ENCODE results near the gene CCDC7.
A peak's percentile ranks its signal among the peaks of the same experiment; 100 is the strongest.

CCDC7 gene

DNA sequence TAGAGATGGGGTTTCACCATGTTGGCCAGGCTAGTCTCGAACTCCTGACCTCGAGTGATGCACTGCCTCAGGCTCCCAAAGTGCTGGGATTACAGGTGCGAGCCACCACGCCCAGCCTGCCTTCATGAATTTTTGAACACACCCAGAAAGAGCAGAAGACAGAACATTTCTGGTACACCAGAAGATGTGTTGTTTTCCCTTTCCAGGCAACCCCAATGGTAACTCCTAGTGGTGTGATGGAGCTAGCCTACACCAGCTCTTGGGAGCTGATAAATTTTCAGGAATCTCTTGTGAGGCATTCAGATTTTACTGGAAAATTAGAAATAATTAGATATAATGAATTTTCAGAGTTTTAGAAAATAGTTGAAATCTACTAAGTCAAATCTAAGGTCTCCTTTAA lies 904 bp upstream of the CCDC7 start:
- Histone ChIP-seq H3K18ac (ENCODE audit: low read length) (no peak overlapping the region), H3K4me2 (ENCODE audit: low read length) (no peak overlapping the region), H3K79me1 (ENCODE audit: low read length) (peaks cover 8% of the 10 kb centered on the region), H3K23ac (ENCODE audit: low read length) (no peak overlapping the region), H3K36me3 (ENCODE audit: control insufficient read depth in 1 of 2, insufficient read depth in 2 of 2, low read length in 2 of 2) (no peaks in the 10 kb centered on the region), H4K8ac (ENCODE audit: low read depth, low read length) (no peak overlapping the region), H2BK5ac (ENCODE audit: low read depth, low read length, poor library complexity) (no peak overlapping the region), H2AFZ (ENCODE audit: insufficient read depth, low read length, poor library complexity) (no peak overlapping the region), H3K79me2 (ENCODE audit: control insufficient read depth, insufficient read depth, low read length, poor library complexity) (peaks cover 7% of the 10 kb centered on the region), H3K9me3 (ENCODE audit: insufficient read depth, low read depth, low read length) (no peaks in the 10 kb centered on the region), H3K27ac (ENCODE audit: low read depth, low read length) (no peak overlapping the region), H2BK12ac (ENCODE audit: low read length) (no peak overlapping the region), H3K9ac (ENCODE audit: low read length) (no peak overlapping the region), H3K27me3 (ENCODE audit: insufficient read depth, low read length) (no peaks in the 10 kb centered on the region), H4K91ac (ENCODE audit: low read depth, low read length) (no peak overlapping the region), H2BK120ac (ENCODE audit: insufficient read depth, low read length, poor library complexity) (no peak overlapping the region), H2AK5ac (ENCODE audit: low read length) (no peak overlapping the region), H4K12ac (ENCODE audit: low read depth, low read length) (no peak overlapping the region), H3K4me1 (ENCODE audit: control insufficient read depth in 1 of 2, insufficient read depth in 2 of 2, low read length in 2 of 2) (no peaks in the 10 kb centered on the region), H3K14ac (ENCODE audit: low read length) (no peak overlapping the region), H3K4ac (ENCODE audit: low read depth, low read length) (no peak overlapping the region), H3K4me3 (ENCODE audit: low read depth, low read length) (no peak overlapping the region)
- no peak for DNase-seq
- no CpG with 5 or more reads among the region's 4 CpGs for WGBS (ENCODE audit: extremely low coverage, insufficient coverage, insufficient read length)

GRCh38 chr10:32446536-32447406 lies 831 bp downstream of the CCDC7 start:
- Histone ChIP-seq H3K14ac (ENCODE audit: low read length) (peak overlapping the region; percentile 50), H3K27me3 (ENCODE audit: insufficient read depth, low read length) (no peaks in the 10 kb centered on the region), H4K91ac (ENCODE audit: low read depth, low read length) (peak overlapping the region; percentile 87), H3K36me3 (ENCODE audit: control insufficient read depth in 1 of 2, insufficient read depth in 2 of 2, low read length in 2 of 2) (no peaks in the 10 kb centered on the region), H3K27ac (ENCODE audit: low read depth, low read length) (peak overlapping the region; percentile 92), H2AFZ (ENCODE audit: insufficient read depth, low read length, poor library complexity) (peak overlapping the region; percentile 74), H2AK5ac (ENCODE audit: low read length) (no peak overlapping the region), H2BK120ac (ENCODE audit: insufficient read depth, low read length, poor library complexity) (peak overlapping the region; percentile 86), H3K79me2 (ENCODE audit: control insufficient read depth, insufficient read depth, low read length, poor library complexity) (peaks cover 7% of the 10 kb centered on the region), H3K9me3 (ENCODE audit: insufficient read depth, low read depth, low read length) (no peaks in the 10 kb centered on the region), H3K18ac (ENCODE audit: low read length) (peak overlapping the region; percentile 51), H4K8ac (ENCODE audit: low read depth, low read length) (peak overlapping the region; percentile 90), H3K9ac (ENCODE audit: low read length) (peak overlapping the region; percentile 11), H3K79me1 (ENCODE audit: low read length) (peaks cover 8% of the 10 kb centered on the region), H3K4me1 (ENCODE audit: control insufficient read depth in 1 of 2, insufficient read depth in 2 of 2, low read length in 2 of 2) (no peaks in the 10 kb centered on the region), H2BK5ac (ENCODE audit: low read depth, low read length, poor library complexity) (peak overlapping the region; percentile 74), H3K4ac (ENCODE audit: low read depth, low read length) (peak overlapping the region; percentile 4), H2BK12ac (ENCODE audit: low read length) (no peak overlapping the region), H3K4me3 (ENCODE audit: low read depth, low read length) (peak overlapping the region; percentile 58), H3K23ac (ENCODE audit: low read length) (no peak overlapping the region), H3K4me2 (ENCODE audit: low read length) (peak overlapping the region; percentile 59), H4K12ac (ENCODE audit: low read depth, low read length) (peak overlapping the region; percentile 86)
- DNase-seq: peak; percentile 0 to 48
- WGBS (ENCODE audit: extremely low coverage, insufficient coverage, insufficient read length): no CpG with 5 or more reads among the region's 18 CpGs

GRCh38 chr10:32454148-32454547 lies 8.2 kb downstream of the CCDC7 start:
- H3K9me3 ChIP-seq (ENCODE audit: insufficient read depth, low read depth, low read length): no peaks in the 10 kb centered on the region
- WGBS (ENCODE audit: extremely low coverage, insufficient coverage, insufficient read length): no CpG with 5 or more reads among the region's 4 CpGs

GRCh38 chr10:32459051-32459698 lies 13.2 kb downstream of the CCDC7 start:
- Histone ChIP-seq H3K79me1 (ENCODE audit: low read length) (no peaks in the 10 kb centered on the region), H2BK120ac (ENCODE audit: insufficient read depth, low read length, poor library complexity) (no peak overlapping the region), H2BK12ac (ENCODE audit: low read length) (no peak overlapping the region), H2BK5ac (ENCODE audit: low read depth, low read length, poor library complexity) (no peak overlapping the region), H2AK5ac (ENCODE audit: low read length) (no peak overlapping the region), H3K4me2 (ENCODE audit: low read length) (no peak overlapping the region), H3K36me3 (ENCODE audit: control insufficient read depth in 1 of 2, insufficient read depth in 2 of 2, low read length in 2 of 2) (no peaks in the 10 kb centered on the region), H3K27ac (ENCODE audit: low read depth, low read length) (no peak overlapping the region), H3K4ac (ENCODE audit: low read depth, low read length) (no peak overlapping the region), H2AFZ (ENCODE audit: insufficient read depth, low read length, poor library complexity) (no peak overlapping the region), H3K4me1 (ENCODE audit: control insufficient read depth in 1 of 2, insufficient read depth in 2 of 2, low read length in 2 of 2) (no peaks in the 10 kb centered on the region), H3K27me3 (ENCODE audit: insufficient read depth, low read length) (no peaks in the 10 kb centered on the region), H3K14ac (ENCODE audit: low read length) (no peak overlapping the region), H3K4me3 (ENCODE audit: low read depth, low read length) (no peak overlapping the region), H4K91ac (ENCODE audit: low read depth, low read length) (no peak overlapping the region), H4K8ac (ENCODE audit: low read depth, low read length) (no peak overlapping the region), H3K23ac (ENCODE audit: low read length) (no peak overlapping the region), H4K12ac (ENCODE audit: low read depth, low read length) (no peak overlapping the region), H3K79me2 (ENCODE audit: control insufficient read depth, insufficient read depth, low read length, poor library complexity) (no peaks in the 10 kb centered on the region), H3K9me3 (ENCODE audit: insufficient read depth, low read depth, low read length) (no peaks in the 10 kb centered on the region), H3K18ac (ENCODE audit: low read length) (no peak overlapping the region), H3K9ac (ENCODE audit: low read length) (no peak overlapping the region)
- WGBS (ENCODE audit: extremely low coverage, insufficient coverage, insufficient read length): no CpG with 5 or more reads among the region's 1 CpG
- DNase-seq: no peak

More at GRCh38 chr10:32454148-32454547, 8.2 kb downstream of the CCDC7 start:
- H3K18ac ChIP-seq (ENCODE audit: low read length): no peak overlapping the region
- no peak overlapping the region for H3K14ac ChIP-seq (ENCODE audit: low read length)
- H2BK12ac ChIP-seq (ENCODE audit: low read length): no peak overlapping the region
- H3K9ac ChIP-seq (ENCODE audit: low read length): no peak overlapping the region
- H2AFZ ChIP-seq (ENCODE audit: insufficient read depth, low read length, poor library complexity): no peak overlapping the region
- no peak overlapping the region for H4K12ac ChIP-seq (ENCODE audit: low read depth, low read length)
- no peaks in the 10 kb centered on the region for H3K4me1 ChIP-seq (ENCODE audit: control insufficient read depth in 1 of 2, insufficient read depth in 2 of 2, low read length in 2 of 2)
- H4K8ac ChIP-seq (ENCODE audit: low read depth, low read length): no peak overlapping the region
- H3K36me3 ChIP-seq (ENCODE audit: control insufficient read depth in 1 of 2, insufficient read depth in 2 of 2, low read length in 2 of 2): no peaks in the 10 kb centered on the region
- no peak overlapping the region for H3K4me3 ChIP-seq (ENCODE audit: low read depth, low read length)
- H3K79me2 ChIP-seq (ENCODE audit: control insufficient read depth, insufficient read depth, low read length, poor library complexity): no peaks in the 10 kb centered on the region
- H3K27ac ChIP-seq (ENCODE audit: low read depth, low read length): no peak overlapping the region
- no peak overlapping the region for H2AK5ac ChIP-seq (ENCODE audit: low read length)
- H3K27me3 ChIP-seq (ENCODE audit: insufficient read depth, low read length): no peaks in the 10 kb centered on the region
- no peak overlapping the region for H4K91ac ChIP-seq (ENCODE audit: low read depth, low read length)
- H3K4ac ChIP-seq (ENCODE audit: low read depth, low read length): no peak overlapping the region
- no peak for DNase-seq
- H3K23ac ChIP-seq (ENCODE audit: low read length): no peak overlapping the region
- H3K79me1 ChIP-seq (ENCODE audit: low read length): no peaks in the 10 kb centered on the region
- no peak overlapping the region for H3K4me2 ChIP-seq (ENCODE audit: low read length)
- H2BK120ac ChIP-seq (ENCODE audit: insufficient read depth, low read length, poor library complexity): no peak overlapping the region
- H2BK5ac ChIP-seq (ENCODE audit: low read depth, low read length, poor library complexity): no peak overlapping the region

All from trophoblast cell (in vitro differentiated cells and primary cell).